ENCODE data around the gene APOL2.
"Not testable (repeated sequence)": the region's sequence is repeated elsewhere in the genome, so short reads cannot be mapped to it uniquely, and the experiment has no call there.

APOL2 gene

GRCh38 chr22:36239401-36240171 is at the start of gene APOL2:
APOL2 (minus strand) TSS chr22:36239527; CDS start chr22:36233162, 6,365 bp downstream.
- peak; percentile 89 for DNase-seq (ENCODE audit: low read depth)

- DNase-seq (ENCODE audit: low read depth) = no peak
These were observed 49.5 kb upstream of the APOL2 start for GRCh38 chr22:36288571-36289405.

GRCh38 chr22:36287881-36288515 is 48.7 kb upstream of the APOL2 start:
- no peak for DNase-seq (ENCODE audit: low read depth)

- peak; percentile 41 for DNase-seq (ENCODE audit: low read depth)
These were observed 47.0 kb upstream of the APOL2 start for GRCh38 chr22:36286096-36286957.

GRCh38 chr22:36285545-36285944 is 46.2 kb upstream of the APOL2 start:
- DNase-seq (ENCODE audit: low read depth) = no peak

GRCh38 chr22:36285017-36285416 is 45.7 kb upstream of the APOL2 start:
- no peak for DNase-seq (ENCODE audit: low read depth)

- DNase-seq (ENCODE audit: low read depth) = no peak
These were observed 44.8 kb upstream of the APOL2 start for GRCh38 chr22:36284171-36284571.

- DNase-seq (ENCODE audit: low read depth) = no peak
These were observed 43.1 kb upstream of the APOL2 start for GRCh38 chr22:36282328-36282831.

GRCh38 chr22:36281781-36282327 is 42.5 kb upstream of the APOL2 start:
- DNase-seq (ENCODE audit: low read depth) = no peak

GRCh38 chr22:36280379-36280778 is 41.1 kb upstream of the APOL2 start:
- DNase-seq (ENCODE audit: low read depth) = no peak

- DNase-seq (ENCODE audit: low read depth) = no peak
These were observed 39.9 kb upstream of the APOL2 start for GRCh38 chr22:36279219-36279666.

GRCh38 chr22:36277482-36278291 is 38.4 kb upstream of the APOL2 start:
- DNase-seq (ENCODE audit: low read depth) = no peak

GRCh38 chr22:36274531-36274930 is 35.2 kb upstream of the APOL2 start:
- DNase-seq (ENCODE audit: low read depth) = no peak

GRCh38 chr22:36271951-36272350 is 32.6 kb upstream of the APOL2 start:
- DNase-seq (ENCODE audit: low read depth) = not testable (repeated sequence)

- DNase-seq (ENCODE audit: low read depth) = not testable (repeated sequence)
These were observed 31.9 kb upstream of the APOL2 start for GRCh38 chr22:36271231-36271630.

GRCh38 chr22:36267896-36268485 is 28.7 kb upstream of the APOL2 start:
- no peak for DNase-seq (ENCODE audit: low read depth)

- no peak for DNase-seq (ENCODE audit: low read depth)
These were observed 27.7 kb upstream of the APOL2 start for GRCh38 chr22:36267058-36267457.

GRCh38 chr22:36263886-36264664 is 24.7 kb upstream of the APOL2 start:
- DNase-seq (ENCODE audit: low read depth) = not testable (repeated sequence)

- DNase-seq (ENCODE audit: low read depth) = not testable (repeated sequence)
These were observed 23.9 kb upstream of the APOL2 start for GRCh38 chr22:36263216-36263673.
